NB4 (cell line): ENCODE results near the gene TMEFF1.

Source experiments
- TF ChIP-seq, protein P1 (sequence below): IDR thresholded peaks from one replicate; pipeline ENCODE4 v1.5.1; 2012; ENCODE audit warnings: low read depth, low read length
- TF ChIP-seq, protein P2 (sequence below): IDR thresholded peaks from 2 replicates; pipeline ENCODE4 v1.6.1; 2011; ENCODE audit warnings: low read depth, low read length

DNA sequence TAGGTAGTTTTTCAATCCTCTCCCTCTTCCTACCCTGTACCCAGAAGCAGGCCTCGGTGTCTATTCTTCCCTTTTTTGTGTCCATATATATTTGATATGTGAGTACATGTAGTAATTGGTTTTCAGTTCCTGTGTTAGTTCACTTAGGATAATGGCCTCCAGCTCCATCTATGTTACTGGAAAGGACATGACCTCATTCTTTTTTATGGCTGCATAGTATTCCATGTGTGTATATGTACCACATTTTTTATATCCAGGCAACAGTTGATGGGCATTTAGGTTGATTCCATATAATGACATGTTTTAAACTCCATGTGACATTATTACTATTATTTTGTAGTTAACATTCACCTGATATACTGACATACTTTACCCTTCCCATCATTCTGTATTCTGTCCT is 154.0 kb downstream of the TMEFF1 start:
- TF ChIP-seq, protein P1, sequence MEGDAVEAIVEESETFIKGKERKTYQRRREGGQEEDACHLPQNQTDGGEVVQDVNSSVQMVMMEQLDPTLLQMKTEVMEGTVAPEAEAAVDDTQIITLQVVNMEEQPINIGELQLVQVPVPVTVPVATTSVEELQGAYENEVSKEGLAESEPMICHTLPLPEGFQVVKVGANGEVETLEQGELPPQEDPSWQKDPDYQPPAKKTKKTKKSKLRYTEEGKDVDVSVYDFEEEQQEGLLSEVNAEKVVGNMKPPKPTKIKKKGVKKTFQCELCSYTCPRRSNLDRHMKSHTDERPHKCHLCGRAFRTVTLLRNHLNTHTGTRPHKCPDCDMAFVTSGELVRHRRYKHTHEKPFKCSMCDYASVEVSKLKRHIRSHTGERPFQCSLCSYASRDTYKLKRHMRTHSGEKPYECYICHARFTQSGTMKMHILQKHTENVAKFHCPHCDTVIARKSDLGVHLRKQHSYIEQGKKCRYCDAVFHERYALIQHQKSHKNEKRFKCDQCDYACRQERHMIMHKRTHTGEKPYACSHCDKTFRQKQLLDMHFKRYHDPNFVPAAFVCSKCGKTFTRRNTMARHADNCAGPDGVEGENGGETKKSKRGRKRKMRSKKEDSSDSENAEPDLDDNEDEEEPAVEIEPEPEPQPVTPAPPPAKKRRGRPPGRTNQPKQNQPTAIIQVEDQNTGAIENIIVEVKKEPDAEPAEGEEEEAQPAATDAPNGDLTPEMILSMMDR, result no peak
- TF ChIP-seq, protein P2, sequence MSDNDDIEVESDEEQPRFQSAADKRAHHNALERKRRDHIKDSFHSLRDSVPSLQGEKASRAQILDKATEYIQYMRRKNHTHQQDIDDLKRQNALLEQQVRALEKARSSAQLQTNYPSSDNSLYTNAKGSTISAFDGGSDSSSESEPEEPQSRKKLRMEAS, result no peak
